B cell (primary cell): Measurements from ENCODE around the gene ANKS1B.

Experiments
- EZH2 ChIP-seq: IDR thresholded peaks from 2 replicates; pipeline ENCODE4 v1.6.1; 2012; ENCODE audit warnings: borderline replicate concordance, low read depth, mild to moderate bottlenecking, moderate library complexity, low read length; ENCODE audit not compliant: insufficient read depth, poor library complexity, severe bottlenecking
- TF ChIP-seq, protein P1 (sequence below): fragments of 200-600 bp; IDR thresholded peaks from one replicate; pipeline ENCODE4 v1.8.0; 2022; ENCODE audit warnings: antibody characterized with exemption, mild to moderate bottlenecking

DNA sequence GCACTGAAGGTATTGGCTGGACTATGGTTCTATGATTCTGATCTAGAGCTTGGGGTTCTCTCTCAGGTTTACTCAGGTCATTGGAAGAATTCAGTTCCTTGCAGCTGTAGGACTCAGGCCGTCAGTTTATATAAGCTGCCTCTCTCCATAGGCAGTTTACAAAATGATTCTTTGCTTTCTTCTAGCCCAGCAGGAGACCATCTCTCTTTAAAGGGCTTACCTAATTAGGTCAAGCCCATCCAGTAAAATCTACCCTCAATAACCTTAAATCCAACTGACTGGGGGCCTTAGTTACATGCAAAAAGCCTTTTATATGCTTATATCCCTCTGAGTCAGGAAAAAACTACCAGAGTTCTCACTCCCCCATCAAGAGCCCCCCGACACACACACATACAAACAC is 417.7 kb downstream of the ANKS1B start:
- TF ChIP-seq, protein P1, sequence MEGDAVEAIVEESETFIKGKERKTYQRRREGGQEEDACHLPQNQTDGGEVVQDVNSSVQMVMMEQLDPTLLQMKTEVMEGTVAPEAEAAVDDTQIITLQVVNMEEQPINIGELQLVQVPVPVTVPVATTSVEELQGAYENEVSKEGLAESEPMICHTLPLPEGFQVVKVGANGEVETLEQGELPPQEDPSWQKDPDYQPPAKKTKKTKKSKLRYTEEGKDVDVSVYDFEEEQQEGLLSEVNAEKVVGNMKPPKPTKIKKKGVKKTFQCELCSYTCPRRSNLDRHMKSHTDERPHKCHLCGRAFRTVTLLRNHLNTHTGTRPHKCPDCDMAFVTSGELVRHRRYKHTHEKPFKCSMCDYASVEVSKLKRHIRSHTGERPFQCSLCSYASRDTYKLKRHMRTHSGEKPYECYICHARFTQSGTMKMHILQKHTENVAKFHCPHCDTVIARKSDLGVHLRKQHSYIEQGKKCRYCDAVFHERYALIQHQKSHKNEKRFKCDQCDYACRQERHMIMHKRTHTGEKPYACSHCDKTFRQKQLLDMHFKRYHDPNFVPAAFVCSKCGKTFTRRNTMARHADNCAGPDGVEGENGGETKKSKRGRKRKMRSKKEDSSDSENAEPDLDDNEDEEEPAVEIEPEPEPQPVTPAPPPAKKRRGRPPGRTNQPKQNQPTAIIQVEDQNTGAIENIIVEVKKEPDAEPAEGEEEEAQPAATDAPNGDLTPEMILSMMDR = no peak
- no peak for TF ChIP-seq EZH2
